SK-N-SH (cell line): ENCODE results near the gene WDR35.

Experiments used
- CTCF ChIP-seq: fragments of 200-600 bp; sonication (generic); IDR thresholded peaks from 2 replicates; pipeline ENCODE4 v1.6.1; 2017; ENCODE audit warnings: antibody characterized with exemption, mild to moderate bottlenecking, moderate library complexity
- ELF1 ChIP-seq: IDR thresholded peaks from 2 replicates; pipeline ENCODE4 v1.4.0; 2012
- FOXJ3 ChIP-seq: sonication (generic); formaldehyde crosslinking; IDR thresholded peaks from 2 replicates; pipeline ENCODE4 v1.5.1; 2020; ENCODE audit warnings: mild to moderate bottlenecking, missing genetic modification reagents
- NRF1 ChIP-seq: IDR thresholded peaks from 2 replicates; pipeline ENCODE4 v1.6.1; 2012; ENCODE audit warnings: low read depth, mild to moderate bottlenecking, low read length
- TCF12 ChIP-seq: IDR thresholded peaks from 2 replicates; pipeline ENCODE4 v1.4.0; 2012

- no peak for TF ChIP-seq NRF1
- TF ChIP-seq ELF1, result no peak
- TF ChIP-seq CTCF, result no peak
- no peak for TF ChIP-seq TCF12
- no peak for TF ChIP-seq FOXJ3 (CRISPR knock-in tag)
Measured at GRCh38 chr2:19876751-19877150, 113.2 kb downstream of the WDR35 start.
